K562 (cell line): ENCODE data around the gene TP53BP2. TPM values are rescaled to one million over a fixed set of nuclear protein-coding genes. Genes with fewer than 3 reads are reported as not detected.

ENCODE experiments used
- CBFA2T3 ChIP-seq: fragments of 450-650 bp; IDR thresholded peaks from 2 replicates; pipeline ENCODE4 v1.6.1; 2017
- GTF2F1 ChIP-seq: IDR thresholded peaks from 2 replicates; pipeline ENCODE4 v1.6.1; 2011; ENCODE audit warnings: low read depth, low read length, improper control_type of control experiment
- KDM1A ChIP-seq, 2 experiments: fragments of 450-650 bp; IDR thresholded peaks; 2 replicates each; pipeline ENCODE4 v1.6.1; 2016; ENCODE audit warnings: mild to moderate bottlenecking in 2 of 2
- MAZ ChIP-seq, 2 experiments: fragments of 450-650 bp in 1 of 2; sonication (generic) in 1 of 2; formaldehyde crosslinking; IDR thresholded peaks in 1 of 2; conservative IDR thresholded peaks in 1 of 2; 2 replicates each; pipeline versions ENCODE4 v1.4.0 to v1.5.0; 2020; ENCODE audit warnings: mild to moderate bottlenecking in 1 of 2, missing genetic modification reagents in 1 of 2
- NCOA1 ChIP-seq: fragments of 450-650 bp; IDR thresholded peaks from 2 replicates; pipeline ENCODE4 v1.6.1; 2016; ENCODE audit warnings: low read depth
- POLR2AphosphoS5 ChIP-seq: IDR thresholded peaks from 2 replicates; pipeline ENCODE4 v1.6.1; 2011; ENCODE audit warnings: mild to moderate bottlenecking, low read depth, low read length, moderate library complexity; ENCODE audit not compliant: control insufficient read depth, insufficient read depth
- SMARCE1 ChIP-seq: fragments of 450-650 bp; IDR thresholded peaks from 2 replicates; pipeline ENCODE4 v1.7.1; 2016; ENCODE audit warnings: mild to moderate bottlenecking
- TBL1XR1 ChIP-seq, 2 experiments: IDR thresholded peaks; 2 replicates each; pipeline ENCODE4 v1.6.1; 2012; ENCODE audit warnings: improper control_type of control experiment in 2 of 2, low read length in 2 of 2, mild to moderate bottlenecking in 1 of 2
- polyA plus RNA-seq, 8 experiments: library from polyadenylated mRNA; depleted of rRNA in 4 of 8; stranded (reverse) in 5 of 8; unstranded in 3 of 8; fragments of >200 nt; fragmentation: Nextera tagmentation in 2 of 8; fragmentation: Illumina TruSeq in 1 of 8; extraction: Ambion mirVana in 2 of 8; extraction: Trizol in 1 of 8; gene quantifications; 2 replicates each; pipeline versions ENCODE4 v1.2.1 to v1.2.3, GENCODE V29; 2011 to 2014; ENCODE audit warnings: inconsistent platforms in 1 of 8, missing spikeins in 1 of 8
- total RNA-seq, 7 experiments: library from RNA; depleted of rRNA in 6 of 7; stranded (reverse); fragments of >200 nt in 6 of 7; fragmentation: Illumina TruSeq in 2 of 7; extraction: Trizol in 2 of 7; gene quantifications; 2 replicates each; pipeline versions ENCODE4 v1.2.1 to v1.2.3, GENCODE V29; 2011 to 2021; ENCODE audit warnings: low replicate concordance in 1 of 7
- TF ChIP-seq, protein P1 (sequence below): fragments of 250-450 bp; sonication (Bioruptor Pico); IDR thresholded peaks from 2 replicates; pipeline ENCODE4 v1.5.0; 2022; ENCODE audit warnings: mild to moderate bottlenecking
- TF ChIP-seq, protein P2 (sequence below): sonication (generic); formaldehyde crosslinking; IDR thresholded peaks from 2 replicates; pipeline ENCODE4 v1.8.0; 2022; ENCODE audit warnings: mild to moderate bottlenecking, missing genetic modification reagents, borderline replicate concordance
- TF ChIP-seq, protein P3 (sequence below): sonication (generic); formaldehyde crosslinking; IDR thresholded peaks from 2 replicates; pipeline ENCODE4 v1.8.1; 2023; ENCODE audit warnings: mild to moderate bottlenecking, missing genetic modification reagents
- TF ChIP-seq, protein P4 (sequence below), 2 experiments: fragments of 450-650 bp; conservative IDR thresholded peaks; 2 replicates each; pipeline ENCODE4 v1.6.1; 2017; ENCODE audit warnings: mild to moderate bottlenecking in 2 of 2, moderate library complexity in 2 of 2
- TF ChIP-seq, protein P5 (sequence below): fragments of 200-800 bp; sonication (Bioruptor generic); IDR thresholded peaks from 2 replicates; pipeline ENCODE4 v1.6.1; 2017; ENCODE audit warnings: missing genetic modification characterization, missing compliant biosample characterization
- TF ChIP-seq, protein P6 (sequence below): fragments of 450-650 bp; formaldehyde crosslinking; IDR thresholded peaks from 2 replicates; pipeline ENCODE4 v1.4.0; 2022; ENCODE audit warnings: mild to moderate bottlenecking, moderate library complexity

The TP53BP2 gene
- total and polyA plus RNA-seq, 9 of the 15 experiments (the other 6 are each of a cell fraction or from before 2014, with no cell fraction given), result 17.0 to 69.6 (median 40.1) TPM

DNA sequence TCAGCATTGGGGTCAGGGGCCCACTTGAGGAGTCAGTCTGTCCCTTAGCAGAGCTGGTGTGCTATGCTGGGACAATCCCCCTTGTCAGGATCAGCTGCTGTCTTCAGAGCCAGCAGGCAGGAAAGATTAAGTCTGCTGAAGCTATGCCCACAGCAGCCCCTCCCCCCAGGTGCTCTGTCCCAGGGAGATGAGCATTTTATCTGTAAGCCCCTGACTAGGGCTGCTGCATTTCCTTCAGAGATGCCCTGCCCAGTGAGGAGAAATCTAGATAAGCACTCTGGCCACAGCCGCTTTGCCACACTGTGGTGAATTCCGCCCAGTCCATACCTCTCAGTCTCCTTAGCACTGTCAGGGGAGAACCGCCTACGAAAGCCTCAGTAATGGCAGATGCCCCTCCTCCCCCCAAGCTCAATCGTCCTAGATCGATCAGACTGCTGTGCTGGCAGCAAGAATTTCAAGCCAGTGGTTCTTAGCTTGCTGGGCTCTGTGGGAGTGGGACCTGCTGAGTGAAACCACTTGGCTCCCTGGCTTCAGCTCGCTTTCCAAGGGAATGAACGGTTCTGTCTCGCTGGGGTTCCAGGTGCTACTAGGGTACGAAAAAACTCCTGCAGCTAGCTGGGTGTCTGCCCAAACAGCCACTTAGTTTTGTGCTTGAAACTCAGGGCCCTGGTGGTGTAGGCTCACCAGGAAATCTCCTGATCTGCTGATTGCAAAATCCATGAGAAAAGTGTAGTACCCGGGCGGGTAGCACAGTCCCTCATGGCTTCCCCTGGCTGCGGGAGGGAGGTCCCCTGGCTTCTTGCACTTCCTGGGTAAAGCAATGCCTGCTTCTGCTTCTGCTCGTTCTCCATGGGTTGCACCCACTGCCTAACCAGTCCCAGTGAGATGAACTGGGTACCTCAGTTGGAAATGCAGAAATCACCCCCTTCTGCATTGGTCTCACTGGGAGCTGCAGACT, 25.1 kb upstream of the TP53BP2 start (continued):
- TF ChIP-seq, protein P1, sequence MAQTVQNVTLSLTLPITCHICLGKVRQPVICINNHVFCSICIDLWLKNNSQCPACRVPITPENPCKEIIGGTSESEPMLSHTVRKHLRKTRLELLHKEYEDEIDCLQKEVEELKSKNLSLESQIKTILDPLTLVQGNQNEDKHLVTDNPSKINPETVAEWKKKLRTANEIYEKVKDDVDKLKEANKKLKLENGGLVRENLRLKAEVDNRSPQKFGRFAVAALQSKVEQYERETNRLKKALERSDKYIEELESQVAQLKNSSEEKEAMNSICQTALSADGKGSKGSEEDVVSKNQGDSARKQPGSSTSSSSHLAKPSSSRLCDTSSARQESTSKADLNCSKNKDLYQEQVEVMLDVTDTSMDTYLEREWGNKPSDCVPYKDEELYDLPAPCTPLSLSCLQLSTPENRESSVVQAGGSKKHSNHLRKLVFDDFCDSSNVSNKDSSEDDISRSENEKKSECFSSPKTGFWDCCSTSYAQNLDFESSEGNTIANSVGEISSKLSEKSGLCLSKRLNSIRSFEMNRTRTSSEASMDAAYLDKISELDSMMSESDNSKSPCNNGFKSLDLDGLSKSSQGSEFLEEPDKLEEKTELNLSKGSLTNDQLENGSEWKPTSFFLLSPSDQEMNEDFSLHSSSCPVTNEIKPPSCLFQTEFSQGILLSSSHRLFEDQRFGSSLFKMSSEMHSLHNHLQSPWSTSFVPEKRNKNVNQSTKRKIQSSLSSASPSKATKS (CRISPR knock-in tag), result no peak
- TF ChIP-seq MAZ (CRISPR knock-in tag; conservative IDR thresholded peaks at IDR 0.05 in 1 of 2, IDR thresholded peaks at IDR 0.05 in 1 of 2) (peak in 1 of 2 experiments; percentile 68; a peak in 2 of 4 replicates), CBFA2T3 (peak; percentile 97), NCOA1 (peak; percentile 57; the same call in 1 of the 2 replicates), TBL1XR1 (IDR thresholded peaks at IDR 0.05; ENCODE audit: low read length in 2 of 2) (no peak; a peak in 1 of 4 replicates), SMARCE1 (peak; percentile 62; the same call in 1 of the 2 replicates), GTF2F1 (no peak), POLR2AphosphoS5 (peak; percentile 88), KDM1A (IDR thresholded peaks at IDR 0.05) (peak; percentile 41 to 44; a peak in 2 of 4 replicates)
- TF ChIP-seq, protein P2, sequence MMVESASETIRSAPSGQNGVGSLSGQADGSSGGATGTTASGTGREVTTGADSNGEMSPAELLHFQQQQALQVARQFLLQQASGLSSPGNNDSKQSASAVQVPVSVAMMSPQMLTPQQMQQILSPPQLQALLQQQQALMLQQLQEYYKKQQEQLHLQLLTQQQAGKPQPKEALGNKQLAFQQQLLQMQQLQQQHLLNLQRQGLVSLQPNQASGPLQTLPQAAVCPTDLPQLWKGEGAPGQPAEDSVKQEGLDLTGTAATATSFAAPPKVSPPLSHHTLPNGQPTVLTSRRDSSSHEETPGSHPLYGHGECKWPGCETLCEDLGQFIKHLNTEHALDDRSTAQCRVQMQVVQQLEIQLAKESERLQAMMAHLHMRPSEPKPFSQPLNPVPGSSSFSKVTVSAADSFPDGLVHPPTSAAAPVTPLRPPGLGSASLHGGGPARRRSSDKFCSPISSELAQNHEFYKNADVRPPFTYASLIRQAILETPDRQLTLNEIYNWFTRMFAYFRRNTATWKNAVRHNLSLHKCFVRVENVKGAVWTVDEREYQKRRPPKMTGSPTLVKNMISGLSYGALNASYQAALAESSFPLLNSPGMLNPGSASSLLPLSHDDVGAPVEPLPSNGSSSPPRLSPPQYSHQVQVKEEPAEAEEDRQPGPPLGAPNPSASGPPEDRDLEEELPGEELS (CRISPR knock-in tag), result no peak
- TF ChIP-seq, protein P3, sequence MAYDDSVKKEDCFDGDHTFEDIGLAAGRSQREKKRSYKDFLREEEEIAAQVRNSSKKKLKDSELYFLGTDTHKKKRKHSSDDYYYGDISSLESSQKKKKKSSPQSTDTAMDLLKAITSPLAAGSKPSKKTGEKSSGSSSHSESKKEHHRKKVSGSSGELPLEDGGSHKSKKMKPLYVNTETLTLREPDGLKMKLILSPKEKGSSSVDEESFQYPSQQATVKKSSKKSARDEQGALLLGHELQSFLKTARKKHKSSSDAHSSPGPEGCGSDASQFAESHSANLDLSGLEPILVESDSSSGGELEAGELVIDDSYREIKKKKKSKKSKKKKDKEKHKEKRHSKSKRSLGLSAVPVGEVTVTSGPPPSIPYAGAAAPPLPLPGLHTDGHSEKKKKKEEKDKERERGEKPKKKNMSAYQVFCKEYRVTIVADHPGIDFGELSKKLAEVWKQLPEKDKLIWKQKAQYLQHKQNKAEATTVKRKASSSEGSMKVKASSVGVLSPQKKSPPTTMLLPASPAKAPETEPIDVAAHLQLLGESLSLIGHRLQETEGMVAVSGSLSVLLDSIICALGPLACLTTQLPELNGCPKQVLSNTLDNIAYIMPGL (CRISPR knock-in tag), result no peak
- TF ChIP-seq, protein P4, sequence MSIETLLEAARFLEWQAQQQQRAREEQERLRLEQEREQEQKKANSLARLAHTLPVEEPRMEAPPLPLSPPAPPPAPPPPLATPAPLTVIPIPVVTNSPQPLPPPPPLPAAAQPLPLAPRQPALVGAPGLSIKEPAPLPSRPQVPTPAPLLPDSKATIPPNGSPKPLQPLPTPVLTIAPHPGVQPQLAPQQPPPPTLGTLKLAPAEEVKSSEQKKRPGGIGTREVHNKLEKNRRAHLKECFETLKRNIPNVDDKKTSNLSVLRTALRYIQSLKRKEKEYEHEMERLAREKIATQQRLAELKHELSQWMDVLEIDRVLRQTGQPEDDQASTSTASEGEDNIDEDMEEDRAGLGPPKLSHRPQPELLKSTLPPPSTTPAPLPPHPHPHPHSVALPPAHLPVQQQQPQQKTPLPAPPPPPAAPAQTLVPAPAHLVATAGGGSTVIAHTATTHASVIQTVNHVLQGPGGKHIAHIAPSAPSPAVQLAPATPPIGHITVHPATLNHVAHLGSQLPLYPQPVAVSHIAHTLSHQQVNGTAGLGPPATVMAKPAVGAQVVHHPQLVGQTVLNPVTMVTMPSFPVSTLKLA (conservative IDR thresholded peaks at IDR 0.05), result peak in 1 of 2 experiments; percentile 39; a peak in 1 of 4 replicates
- TF ChIP-seq, protein P5, sequence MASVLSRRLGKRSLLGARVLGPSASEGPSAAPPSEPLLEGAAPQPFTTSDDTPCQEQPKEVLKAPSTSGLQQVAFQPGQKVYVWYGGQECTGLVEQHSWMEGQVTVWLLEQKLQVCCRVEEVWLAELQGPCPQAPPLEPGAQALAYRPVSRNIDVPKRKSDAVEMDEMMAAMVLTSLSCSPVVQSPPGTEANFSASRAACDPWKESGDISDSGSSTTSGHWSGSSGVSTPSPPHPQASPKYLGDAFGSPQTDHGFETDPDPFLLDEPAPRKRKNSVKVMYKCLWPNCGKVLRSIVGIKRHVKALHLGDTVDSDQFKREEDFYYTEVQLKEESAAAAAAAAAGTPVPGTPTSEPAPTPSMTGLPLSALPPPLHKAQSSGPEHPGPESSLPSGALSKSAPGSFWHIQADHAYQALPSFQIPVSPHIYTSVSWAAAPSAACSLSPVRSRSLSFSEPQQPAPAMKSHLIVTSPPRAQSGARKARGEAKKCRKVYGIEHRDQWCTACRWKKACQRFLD (CRISPR knock-in tag), result peak; percentile 67; the same call in 1 of the 2 replicates
- TF ChIP-seq, protein P6, sequence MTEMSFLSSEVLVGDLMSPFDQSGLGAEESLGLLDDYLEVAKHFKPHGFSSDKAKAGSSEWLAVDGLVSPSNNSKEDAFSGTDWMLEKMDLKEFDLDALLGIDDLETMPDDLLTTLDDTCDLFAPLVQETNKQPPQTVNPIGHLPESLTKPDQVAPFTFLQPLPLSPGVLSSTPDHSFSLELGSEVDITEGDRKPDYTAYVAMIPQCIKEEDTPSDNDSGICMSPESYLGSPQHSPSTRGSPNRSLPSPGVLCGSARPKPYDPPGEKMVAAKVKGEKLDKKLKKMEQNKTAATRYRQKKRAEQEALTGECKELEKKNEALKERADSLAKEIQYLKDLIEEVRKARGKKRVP (CRISPR knock-in tag), result 0 out of 2 replicates have a peak, but pooled peaks have one; percentile 28
